K562 (cell line): ENCODE data around the gene ZC3H13.

ENCODE experiments used
- CTCF ChIP-seq, 3 experiments: IDR thresholded peaks in 2 of 3; conservative IDR thresholded peaks in 1 of 3; 2 replicates each; pipeline ENCODE4 v1.5.1; 2011 to 2012; ENCODE audit warnings: low read length in 3 of 3, mild to moderate bottlenecking in 3 of 3, control low read depth in 2 of 3, improper control_type of control experiment in 1 of 3, inconsistent platforms in 1 of 3, low read depth in 1 of 3, mixed read lengths in 1 of 3, moderate library complexity in 1 of 3; ENCODE audit not compliant: insufficient read depth in 2 of 3
- ESRRA ChIP-seq: fragments of 450-650 bp; IDR thresholded peaks from 2 replicates; pipeline ENCODE4 v1.6.1; 2014; ENCODE audit warnings: low read depth, mild to moderate bottlenecking, moderate library complexity, borderline replicate concordance
- EZH2 ChIP-seq: IDR thresholded peaks from 2 replicates; pipeline ENCODE4 v1.6.1; 2012; ENCODE audit warnings: low read depth, mild to moderate bottlenecking, inconsistent platforms, low read length, borderline replicate concordance
- GABPA ChIP-seq: fragments of 200-800 bp; sonication (Bioruptor generic); conservative IDR thresholded peaks from 2 replicates; pipeline ENCODE4 v1.6.1; 2016; ENCODE audit warnings: low read depth, missing genetic modification characterization, missing compliant biosample characterization
- GATA2 ChIP-seq: sonication (generic); formaldehyde crosslinking; IDR thresholded peaks from 2 replicates; pipeline ENCODE4 v1.4.0; 2020; ENCODE audit warnings: mild to moderate bottlenecking, missing genetic modification reagents
- GMEB1 ChIP-seq: fragments of 250-450 bp; sonication (Bioruptor Pico); IDR thresholded peaks from 2 replicates; pipeline ENCODE4 v1.4.0; 2020; ENCODE audit warnings: mild to moderate bottlenecking
- HMG20B ChIP-seq: fragments of 250-450 bp; sonication (Bioruptor Pico); IDR thresholded peaks from 2 replicates; pipeline ENCODE4 v1.5.0; 2021; ENCODE audit warnings: mild to moderate bottlenecking
- HNRNPH1 ChIP-seq: fragments of 200-400 bp; formaldehyde crosslinking; optimal IDR thresholded peaks from 2 replicates; pipeline ENCODE3; 2017; ENCODE audit warnings: low read depth, mild to moderate bottlenecking, low read length, moderate library complexity
- MYC ChIP-seq, 2 experiments: fragments of 250-450 bp in 1 of 2; sonication (Bioruptor Pico) in 1 of 2; IDR thresholded peaks; 2 replicates each; pipeline versions ENCODE4 v1.5.1 to v1.6.1; 2012 to 2021; ENCODE audit warnings: low read depth in 2 of 2, borderline replicate concordance in 1 of 2, improper control_type of control experiment in 1 of 2, low read length in 1 of 2, mild to moderate bottlenecking in 1 of 2, moderate library complexity in 1 of 2
- POLR2A ChIP-seq: fragments of 450-650 bp; conservative IDR thresholded peaks from 2 replicates; pipeline ENCODE4 v1.6.1; 2016
- RCOR1 ChIP-seq, 2 experiments: IDR thresholded peaks; 2 replicates each; pipeline ENCODE4 v1.6.1; 2012; ENCODE audit warnings: low read depth in 2 of 2, low read length in 2 of 2, borderline replicate concordance in 1 of 2, improper control_type of control experiment in 1 of 2
- SP2 ChIP-seq: IDR thresholded peaks from 2 replicates; pipeline ENCODE4 v1.6.1; 2011; ENCODE audit warnings: mild to moderate bottlenecking, low read depth, low read length, moderate library complexity; ENCODE audit not compliant: poor library complexity, severe bottlenecking; ENCODE audit errors: extremely low read depth
- SRF ChIP-seq, 2 experiments: fragments of 250-450, 450-650 bp in 1 of 2; sonication (Bioruptor Pico) in 1 of 2; sonication (generic) in 1 of 2; formaldehyde crosslinking; IDR thresholded peaks; 2 replicates each; pipeline versions ENCODE4 v1.5.0 to v1.5.1; 2020 to 2022; ENCODE audit warnings: mild to moderate bottlenecking in 1 of 2, missing genetic modification reagents in 1 of 2
- TAF1 ChIP-seq: IDR thresholded peaks from 2 replicates; pipeline ENCODE4 v1.6.1; 2011; ENCODE audit warnings: mild to moderate bottlenecking, low read length, moderate library complexity; ENCODE audit not compliant: insufficient read depth, control insufficient read depth, severe bottlenecking; ENCODE audit errors: extremely low read depth

DNA sequence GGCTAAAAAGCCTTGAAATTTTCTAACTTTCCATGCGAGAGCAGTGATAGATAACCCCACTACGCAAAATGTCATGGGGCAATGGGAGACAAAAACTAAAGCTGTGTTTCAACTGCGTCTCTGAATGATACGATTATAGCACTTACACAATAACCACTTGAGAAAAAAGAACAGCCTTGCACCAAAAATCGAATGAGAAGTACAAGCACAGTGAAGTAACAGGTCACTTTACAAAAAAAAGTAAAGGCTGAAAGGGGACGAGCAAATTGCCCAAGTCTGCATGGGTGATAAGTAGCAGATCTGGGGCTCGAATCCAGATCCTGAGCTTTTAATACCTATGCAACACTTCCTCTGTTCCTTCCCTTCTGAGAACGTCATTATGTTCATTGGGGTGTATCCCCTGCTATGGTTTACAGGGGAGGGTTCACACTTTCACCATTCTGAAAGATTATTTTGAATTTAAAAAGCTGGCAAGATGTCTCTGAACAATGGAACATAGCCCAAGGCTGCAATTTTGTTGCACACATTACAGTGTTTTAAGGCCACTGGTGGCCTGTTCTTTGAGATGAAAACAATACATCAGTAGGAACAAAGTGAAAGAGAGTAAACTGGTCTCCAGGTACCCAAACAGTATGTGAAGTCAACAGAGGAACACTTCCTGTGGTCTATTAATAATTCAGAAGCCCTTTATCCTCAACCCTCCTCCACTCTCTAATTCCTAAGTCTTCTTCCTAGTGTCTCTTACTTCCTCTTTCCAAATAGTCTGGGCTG, 49.1 kb upstream of the ZC3H13 start:
- TF ChIP-seq GABPA (tag) = no peak
- TF ChIP-seq GMEB1 (CRISPR knock-in tag) = no peak
- TF ChIP-seq POLR2A = no peak
- TF ChIP-seq HNRNPH1 = no peak
- no peak for TF ChIP-seq EZH2
- TF ChIP-seq CTCF (IDR thresholded peaks at IDR 0.05 in 2 of 3, conservative IDR thresholded peaks at IDR 0.05 in 1 of 3; ENCODE audit: insufficient read depth in 2 of 3, low read depth in 1 of 3, low read length in 3 of 3) = no peak
- TF ChIP-seq SP2 = no peak
- no peak for TF ChIP-seq GATA2 (CRISPR knock-in tag)
- no peak for TF ChIP-seq TAF1
- TF ChIP-seq RCOR1 (IDR thresholded peaks at IDR 0.05; ENCODE audit: borderline replicate concordance in 1 of 2, low read depth in 2 of 2, low read length in 2 of 2) = no peak
- no peak for TF ChIP-seq ESRRA
- no peak for TF ChIP-seq SRF (CRISPR knock-in tag; IDR thresholded peaks at IDR 0.05)
- no peak for TF ChIP-seq HMG20B (CRISPR knock-in tag)
- TF ChIP-seq MYC (IDR thresholded peaks at IDR 0.05; ENCODE audit: low read depth, low read length) = no peak
- TF ChIP-seq MYC (CRISPR knock-in tag; IDR thresholded peaks at IDR 0.05; ENCODE audit: borderline replicate concordance, low read depth) = no peak
